T1000 (cell line): ENCODE data around the gene IGSF21.
"Not testable (repeated sequence)": the region's sequence is repeated elsewhere in the genome, so short reads cannot be mapped to it uniquely, and the experiment has no call there.

Experiments
- DNase-seq: peaks from one replicate; lab custom pipeline; 2025; ENCODE audit warnings: mixed read lengths; lab: John Stamatoyannopoulos, UW

Gene IGSF21

DNA sequence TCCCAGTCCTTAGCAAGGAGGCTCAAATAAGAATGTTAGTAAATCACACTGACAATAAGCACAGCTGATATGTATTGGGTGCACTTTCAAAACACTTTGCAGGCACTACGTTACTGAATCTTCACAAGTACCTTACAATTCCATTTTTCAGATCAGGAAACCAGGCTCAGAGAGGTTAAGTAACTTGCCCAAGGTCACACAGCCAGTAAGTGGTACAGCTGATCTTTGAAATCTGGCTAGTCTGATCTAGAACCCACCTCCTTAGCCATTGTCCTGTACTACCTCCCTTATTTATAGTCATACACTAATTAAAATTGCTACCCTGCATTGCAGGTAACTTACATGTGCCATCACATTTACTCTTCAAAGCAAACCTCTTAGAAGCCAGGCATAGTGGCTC, 251.0 kb downstream of the IGSF21 start:
- no peak for DNase-seq

DNA sequence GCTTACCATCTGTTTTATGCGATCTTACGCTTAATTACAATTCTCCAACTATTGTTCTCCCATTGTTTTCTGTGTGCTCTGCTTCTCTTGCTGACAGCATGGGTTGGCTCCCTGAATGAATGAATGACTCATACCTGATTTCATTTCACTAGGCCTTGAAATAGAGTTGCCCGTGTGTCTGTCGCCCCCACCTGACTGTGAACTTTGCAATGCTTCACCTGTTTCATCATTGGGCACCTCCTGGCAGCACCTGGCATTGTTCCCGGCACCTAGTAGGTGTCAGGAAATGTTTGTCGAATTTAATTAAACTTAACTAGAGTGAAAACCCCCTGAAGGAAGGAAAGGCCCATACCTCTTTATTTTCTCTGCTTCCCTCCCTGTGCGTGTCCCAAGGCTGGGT, 252.7 kb downstream of the IGSF21 start:
- no peak for DNase-seq

DNA sequence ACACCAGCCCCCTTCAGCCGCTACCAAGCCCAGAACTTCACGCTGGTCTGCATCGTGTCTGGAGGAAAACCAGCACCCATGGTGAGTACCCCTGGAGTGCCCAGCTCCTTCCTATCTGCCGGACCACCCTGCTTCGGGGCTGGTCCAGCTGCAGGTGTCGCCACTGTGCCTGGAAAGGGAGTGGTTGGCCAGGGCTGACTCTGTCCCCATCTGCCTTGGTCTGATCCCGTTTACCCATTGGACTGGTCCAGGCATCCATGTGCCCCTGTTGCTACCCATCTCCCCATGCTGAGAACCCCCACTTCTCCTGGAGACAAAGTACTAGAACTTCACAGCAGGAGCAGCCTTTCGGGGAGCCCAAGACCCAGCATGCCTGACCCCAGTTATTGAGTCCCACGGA, 254.6 kb downstream of the IGSF21 start:
- no peak for DNase-seq

DNA sequence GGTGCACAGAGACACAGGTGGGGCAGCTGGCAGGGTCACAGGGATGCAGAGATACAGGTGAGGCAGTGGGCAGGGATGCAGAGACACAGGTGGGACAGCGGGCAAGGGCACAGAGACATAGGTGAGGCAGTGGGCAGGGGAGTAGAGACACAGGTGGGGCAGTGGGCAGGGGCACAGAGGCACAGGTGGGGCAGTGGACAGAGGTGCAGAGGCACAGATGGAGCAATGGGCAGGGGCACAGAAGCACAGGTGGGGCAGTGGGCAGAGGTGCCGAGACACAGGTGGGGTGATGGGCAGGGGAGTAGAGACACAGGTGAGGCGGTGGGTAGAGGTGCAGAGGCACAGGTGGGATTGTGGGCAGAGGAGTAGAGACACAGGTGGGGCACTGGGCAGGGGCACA, 255.8 kb downstream of the IGSF21 start:
- DNase-seq: no peak

DNA sequence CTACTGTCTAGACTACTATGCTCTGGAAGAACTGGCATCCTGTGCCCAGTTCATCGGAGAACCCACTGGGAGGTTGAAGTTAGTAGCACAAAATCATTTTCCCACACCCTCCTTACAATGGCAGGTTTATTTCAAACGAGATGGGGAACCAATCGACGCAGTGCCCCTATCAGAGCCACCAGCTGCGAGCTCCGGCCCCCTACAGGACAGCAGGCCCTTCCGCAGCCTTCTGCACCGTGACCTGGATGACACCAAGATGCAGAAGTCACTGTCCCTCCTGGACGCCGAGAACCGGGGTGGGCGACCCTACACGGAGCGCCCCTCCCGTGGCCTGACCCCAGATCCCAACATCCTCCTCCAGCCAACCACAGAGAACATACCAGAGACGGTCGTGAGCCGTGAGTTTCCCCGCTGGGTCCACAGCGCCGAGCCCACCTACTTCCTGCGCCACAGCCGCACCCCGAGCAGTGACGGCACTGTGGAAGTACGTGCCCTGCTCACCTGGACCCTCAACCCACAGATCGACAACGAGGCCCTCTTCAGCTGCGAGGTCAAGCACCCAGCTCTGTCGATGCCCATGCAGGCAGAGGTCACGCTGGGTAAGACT, 257.6 kb downstream of the IGSF21 start:
- DNase-seq: no peak

DNA sequence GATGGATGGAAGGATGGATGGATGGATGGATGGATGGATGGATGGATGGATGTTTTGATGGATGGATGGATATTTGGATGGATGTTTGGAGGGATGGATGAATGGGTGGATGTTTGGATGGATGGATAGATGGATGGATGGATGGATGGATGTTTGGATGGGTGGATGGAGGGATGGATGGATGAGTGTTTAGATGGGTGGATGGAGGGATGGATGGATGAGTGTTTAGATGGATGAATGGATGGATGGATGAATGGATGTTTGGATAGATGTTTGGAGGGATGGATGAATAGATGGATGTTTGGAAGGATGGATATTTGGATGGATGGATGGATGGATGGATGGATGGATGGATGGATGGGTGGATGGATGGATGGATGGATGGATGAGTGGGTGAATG, 264.9 kb downstream of the IGSF21 start:
- DNase-seq: not testable (repeated sequence)

DNA sequence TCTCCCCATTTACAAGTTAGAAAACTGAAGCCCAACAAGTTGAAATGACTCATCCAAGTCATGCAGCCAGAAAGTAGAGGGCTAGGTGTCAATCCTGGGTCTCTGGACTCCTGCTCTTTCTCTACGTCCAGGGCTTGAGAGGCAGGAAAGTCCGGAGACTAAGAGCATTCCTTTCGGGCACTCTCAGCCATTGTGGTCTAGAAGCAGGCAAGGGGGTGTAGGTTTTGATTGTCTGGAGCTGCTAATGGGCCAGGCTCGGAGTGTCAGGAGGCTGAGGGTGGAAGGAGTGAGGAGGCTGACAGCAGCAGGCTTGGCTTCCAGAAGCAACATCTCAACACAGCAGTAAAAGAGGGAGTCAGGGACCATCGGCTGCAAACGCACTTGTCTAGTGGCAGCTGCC, 265.6 kb downstream of the IGSF21 start:
- DNase-seq: no peak

DNA sequence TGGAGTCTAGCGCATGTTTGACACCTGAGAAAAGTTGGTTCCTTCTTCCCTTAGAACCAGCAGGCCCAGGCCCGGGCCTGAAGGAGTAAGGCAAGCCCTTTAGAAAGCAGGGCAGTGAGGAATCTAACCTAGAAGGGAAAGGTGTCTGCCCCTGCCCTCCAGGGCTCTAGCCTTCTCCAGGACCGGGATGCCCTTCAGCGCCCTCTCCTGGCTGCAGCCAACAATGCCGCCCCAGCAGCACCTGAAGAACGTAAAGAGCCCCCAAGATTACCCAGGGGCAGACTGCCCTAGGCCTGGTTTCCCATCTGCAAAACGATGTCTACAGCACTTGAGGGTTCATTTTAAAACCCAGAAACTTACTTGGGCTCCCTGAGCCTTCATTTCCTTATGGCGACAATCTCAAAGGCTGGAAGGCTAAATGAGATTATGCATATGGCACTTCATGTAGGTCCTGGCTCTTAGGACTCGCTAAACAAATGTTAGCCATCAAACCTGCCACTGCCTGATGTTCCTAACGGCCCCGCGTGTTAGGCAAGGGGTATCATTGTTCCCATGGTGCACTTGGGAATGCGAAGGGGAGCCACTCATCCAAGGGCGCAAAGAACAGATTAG, 266.4 kb downstream of the IGSF21 start:
- no peak for DNase-seq

DNA sequence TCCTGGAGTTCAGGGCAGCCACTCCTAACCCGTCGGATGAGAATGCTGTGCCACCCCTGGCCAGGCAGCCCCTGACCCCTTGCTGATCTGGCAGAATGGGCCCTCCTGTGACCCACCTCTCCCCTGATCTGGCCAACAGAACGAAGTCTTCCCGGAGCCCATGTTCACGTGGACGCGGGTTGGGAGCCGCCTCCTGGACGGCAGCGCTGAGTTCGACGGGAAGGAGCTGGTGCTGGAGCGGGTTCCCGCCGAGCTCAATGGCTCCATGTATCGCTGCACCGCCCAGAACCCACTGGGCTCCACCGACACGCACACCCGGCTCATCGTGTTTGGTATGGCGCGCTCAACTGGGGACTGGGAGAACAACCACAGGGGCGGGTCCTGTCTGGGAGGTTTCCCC, 269.1 kb downstream of the IGSF21 start:
- DNase-seq: no peak

DNA sequence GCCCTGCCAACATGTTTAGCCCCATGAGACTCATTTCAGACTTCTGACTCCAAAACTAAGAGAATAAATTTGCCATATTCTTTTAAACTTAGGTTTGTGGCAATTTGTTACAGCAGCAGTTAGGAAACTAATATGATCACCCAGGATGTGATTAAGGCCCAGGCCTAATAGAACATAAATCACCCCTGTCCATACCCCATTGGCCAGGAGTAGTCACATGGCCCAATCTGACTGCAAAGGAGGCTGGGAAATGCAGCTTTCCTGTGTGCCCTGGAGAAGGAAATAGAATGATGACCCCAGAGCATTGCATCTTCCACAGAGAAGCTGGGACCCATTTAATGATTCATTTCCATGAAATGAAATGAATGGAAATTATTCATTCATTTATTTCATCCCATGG, 272.7 kb downstream of the IGSF21 start:
- no peak for DNase-seq

DNA sequence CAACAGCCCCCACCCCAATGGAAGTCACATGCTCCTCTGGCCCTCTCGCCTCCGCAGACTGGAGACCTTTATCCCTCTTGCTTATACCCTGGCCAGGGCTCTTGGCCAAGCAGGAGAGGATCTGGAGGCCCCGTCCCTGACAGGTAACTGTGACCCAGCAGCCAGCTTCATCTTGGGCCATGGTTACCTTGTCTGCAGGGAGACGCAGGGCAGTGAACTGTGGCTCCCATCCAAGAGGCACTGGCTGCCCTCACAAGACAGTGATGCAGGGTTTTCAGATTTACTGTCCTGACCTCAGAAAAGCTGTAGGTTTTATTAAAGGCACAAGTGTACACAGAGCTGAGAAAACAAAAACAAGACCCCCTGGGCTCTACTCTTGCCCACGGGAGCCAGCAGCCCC, 276.5 kb downstream of the IGSF21 start:
- DNase-seq: no peak

DNA sequence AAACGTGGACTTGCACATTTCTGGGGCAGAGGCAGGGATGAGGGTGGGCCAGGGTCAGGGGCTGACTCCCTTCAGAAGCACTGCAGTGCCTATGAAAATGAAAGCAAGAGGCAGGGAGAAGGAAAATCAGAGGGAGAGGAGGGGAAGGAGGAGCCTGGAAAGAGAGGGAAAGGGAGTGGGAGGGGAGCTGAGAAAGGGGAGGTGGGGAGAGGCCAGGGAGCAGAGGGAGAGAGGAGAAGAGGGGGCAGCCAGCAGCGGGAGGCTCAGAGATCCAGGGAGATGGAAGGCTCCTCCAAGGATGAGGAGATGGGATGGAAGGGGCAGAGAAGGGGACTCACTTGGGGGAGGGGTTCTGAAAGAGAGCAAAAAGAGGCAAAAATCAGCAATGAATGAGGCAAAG, 276.9 kb downstream of the IGSF21 start:
- no peak for DNase-seq

DNA sequence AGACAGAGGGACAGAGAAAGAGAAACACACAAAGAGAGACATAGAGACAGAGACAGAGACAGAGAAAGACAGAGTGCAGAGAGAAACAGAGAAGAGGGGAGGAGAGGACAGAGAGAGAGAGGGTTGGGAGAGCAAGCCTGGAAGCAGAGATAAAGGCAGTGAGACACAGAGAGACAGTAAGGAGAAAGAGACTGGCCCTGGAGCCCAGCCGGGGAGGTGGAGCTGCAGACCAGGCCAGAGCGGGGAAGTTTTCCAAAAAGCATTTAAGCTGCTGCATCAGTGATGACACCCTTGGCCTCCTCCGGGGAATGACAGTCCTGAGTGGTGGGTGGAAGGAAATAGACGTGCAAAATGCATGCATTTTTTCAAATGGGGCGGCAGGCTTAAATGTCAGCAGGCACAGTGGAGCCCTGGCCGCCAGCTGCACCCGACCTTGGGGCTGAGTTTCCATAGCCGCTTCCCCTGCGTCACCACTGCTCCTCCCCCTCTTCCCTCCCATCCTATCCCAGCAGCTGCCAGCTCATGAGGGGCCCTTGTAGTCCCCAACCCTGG, 277.7 kb downstream of the IGSF21 start:
- no peak for DNase-seq

DNA sequence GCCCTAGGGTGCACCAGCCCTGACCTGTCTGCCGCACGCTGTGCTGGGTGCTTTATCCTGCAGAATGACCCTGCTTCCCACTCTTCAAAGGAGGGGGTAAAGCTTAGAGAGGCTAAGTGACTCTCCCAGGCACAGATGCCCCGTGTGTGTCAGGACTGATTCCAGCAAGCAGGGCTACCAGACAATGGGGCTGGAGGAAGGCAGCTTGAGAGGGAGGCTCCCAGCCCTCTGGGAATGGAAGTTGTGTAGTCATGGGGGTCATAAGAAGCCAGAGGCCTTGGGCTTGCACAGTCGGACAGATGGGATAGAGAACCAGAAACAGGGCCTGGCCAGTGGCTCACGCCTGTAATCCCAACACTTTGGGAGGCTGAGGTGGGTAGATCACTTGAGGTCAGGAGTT, 279.0 kb downstream of the IGSF21 start:
- no peak for DNase-seq

DNA sequence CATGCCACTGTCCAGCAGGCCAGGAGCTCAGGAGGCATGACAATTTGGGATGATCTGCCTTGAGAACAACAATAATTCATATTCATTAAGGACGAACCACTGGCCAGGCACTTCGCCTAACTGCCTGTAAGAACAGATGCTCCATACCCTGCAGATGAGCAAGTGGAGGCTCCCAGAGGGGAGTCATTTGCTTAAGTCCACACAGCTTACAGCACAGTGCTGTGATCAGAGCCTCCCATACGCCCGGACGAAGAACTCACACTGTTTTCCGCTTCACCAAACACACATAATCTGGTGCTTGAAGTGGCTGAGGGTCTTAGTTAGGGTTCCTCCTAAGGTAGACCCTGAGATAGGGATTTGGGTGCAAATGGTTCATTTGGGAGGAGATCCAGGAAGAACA, 279.7 kb downstream of the IGSF21 start:
- no peak for DNase-seq

DNA sequence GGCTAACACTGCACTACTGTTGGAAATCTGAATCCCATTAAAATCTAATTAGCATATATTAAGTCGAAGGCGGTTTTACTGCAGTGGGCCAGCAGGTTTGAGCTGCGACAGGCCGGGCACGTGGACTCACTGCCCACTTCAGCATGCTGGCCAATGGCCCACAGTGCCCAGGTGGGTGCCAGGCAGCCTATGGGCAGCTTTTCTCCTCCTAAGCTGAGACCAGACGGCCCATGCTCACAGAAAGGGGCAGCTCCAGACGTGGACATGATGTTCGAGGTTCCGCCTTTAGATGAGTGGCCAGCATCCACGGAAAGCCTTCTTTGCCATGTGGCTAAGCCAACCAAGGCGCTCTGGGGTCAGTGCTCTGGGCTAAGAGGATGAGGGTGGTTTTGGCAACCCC, 283.4 kb downstream of the IGSF21 start:
- DNase-seq: no peak

DNA sequence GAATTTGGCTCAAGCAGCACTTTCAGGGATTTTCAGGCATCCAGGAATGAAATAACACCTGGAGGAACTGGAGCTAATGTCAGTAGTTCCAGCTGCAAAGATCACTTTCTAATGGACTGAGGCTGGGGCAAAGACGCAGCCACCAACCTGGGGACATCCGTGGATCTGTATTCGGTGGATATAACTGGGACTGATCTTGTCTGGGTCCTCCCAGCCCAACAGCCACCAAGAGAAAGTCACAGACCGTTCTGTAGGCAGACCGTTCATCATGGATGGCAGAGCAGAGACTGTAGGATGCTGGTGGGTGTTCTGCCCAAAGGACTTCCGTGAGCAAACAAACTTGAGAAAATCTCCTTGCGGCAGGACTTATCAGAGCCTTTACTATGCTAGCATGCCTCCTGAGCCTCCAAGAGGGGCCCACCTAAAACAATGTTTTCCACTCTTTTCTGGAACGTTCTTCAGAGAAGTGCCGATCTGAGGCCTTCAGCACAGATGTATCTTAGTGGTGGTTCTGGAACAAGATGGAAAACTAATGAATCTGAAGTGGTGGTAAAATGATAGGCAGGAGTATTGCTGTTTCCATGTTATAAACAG, 287.1 kb downstream of the IGSF21 start:
- no peak for DNase-seq

DNA sequence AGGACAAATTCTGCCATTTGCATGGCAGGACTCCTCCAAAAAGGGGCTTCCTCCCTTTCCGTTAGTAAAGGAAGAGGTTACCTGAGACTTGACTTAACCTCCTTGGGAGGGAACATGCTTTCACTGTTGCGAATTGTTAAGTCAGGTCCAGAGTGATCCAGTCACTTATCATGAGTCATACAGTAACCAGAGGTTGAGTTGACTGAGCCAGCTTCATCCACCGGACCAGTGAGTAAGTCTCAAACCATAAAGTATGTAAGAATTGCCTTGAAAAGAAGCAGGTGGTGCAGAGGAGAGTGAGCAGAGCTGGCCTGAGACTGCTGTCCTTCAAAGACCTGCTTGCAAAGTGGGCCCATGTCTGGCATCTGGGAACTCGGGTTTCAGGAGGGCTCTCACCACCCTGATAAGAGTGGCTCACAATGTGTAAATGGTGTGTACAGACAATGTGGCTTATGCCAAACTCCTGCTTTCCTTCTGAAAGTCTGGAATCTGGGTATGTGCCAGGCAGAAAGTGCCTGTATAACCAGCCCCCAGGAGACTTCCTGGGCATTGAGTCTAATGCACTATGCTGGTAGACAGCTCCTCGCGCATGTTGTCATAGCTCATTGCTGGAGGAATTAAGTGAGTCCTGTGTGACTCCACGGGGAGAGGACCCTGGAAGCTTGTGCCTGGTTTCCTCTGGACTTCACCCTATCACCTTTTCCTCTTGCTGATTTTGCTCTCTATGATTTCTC, 288.8 kb downstream of the IGSF21 start:
- DNase-seq: no peak

DNA sequence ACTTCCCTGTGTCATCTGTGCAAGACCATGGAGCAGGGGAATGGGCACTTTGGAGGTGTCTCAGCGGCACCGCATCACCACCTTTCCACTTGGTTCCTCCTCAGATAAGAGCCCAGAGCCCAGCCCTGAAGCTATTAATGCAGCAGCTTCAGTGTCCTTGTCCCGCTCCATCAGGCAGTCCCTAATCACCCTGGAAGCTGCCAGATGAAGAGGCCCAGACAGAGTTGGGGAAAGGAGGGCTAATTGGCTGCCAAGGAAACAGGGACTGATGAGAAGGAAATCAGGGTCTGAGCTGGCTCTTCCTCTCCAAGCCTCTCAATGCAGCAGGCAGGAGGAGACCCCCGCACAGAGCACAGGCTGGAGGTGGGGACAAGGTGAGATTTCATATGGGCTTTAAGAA, 290.0 kb downstream of the IGSF21 start:
- no peak for DNase-seq

DNA sequence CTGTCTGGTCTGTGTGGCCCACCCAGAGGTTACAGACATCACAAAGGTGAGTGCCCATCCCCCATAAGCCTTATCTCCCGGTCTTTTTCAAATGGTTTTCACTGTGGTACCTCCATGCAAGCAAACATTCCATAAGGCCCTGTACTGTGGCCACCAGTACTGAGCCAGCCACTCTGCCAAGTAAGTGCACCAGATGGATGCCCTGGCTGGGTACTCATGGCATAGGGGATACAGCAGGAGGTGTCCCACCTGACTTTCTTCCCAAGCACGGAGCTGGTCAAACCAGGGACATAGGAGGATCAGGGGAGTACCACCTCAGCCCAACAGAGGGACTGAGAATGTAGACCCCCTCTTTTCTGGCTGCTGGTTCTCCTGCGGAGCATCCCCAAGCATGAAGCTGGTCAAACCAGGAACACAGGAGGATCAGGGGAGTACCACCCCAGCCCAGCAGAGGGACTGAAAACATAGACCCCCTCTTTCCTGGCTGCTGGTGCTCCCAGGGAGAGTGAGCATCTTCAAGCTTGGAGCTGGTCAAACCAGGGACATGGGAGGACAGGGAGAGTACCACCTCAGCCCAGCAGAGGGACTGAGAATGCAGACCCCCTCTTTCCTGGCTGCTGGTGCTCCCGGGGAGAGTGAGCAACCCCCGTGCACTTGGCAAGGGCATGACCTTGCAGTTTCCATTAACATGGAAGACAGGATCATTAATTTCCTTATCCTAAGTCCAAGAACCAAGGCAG, 291.4 kb downstream of the IGSF21 start:
- DNase-seq: no peak

DNA sequence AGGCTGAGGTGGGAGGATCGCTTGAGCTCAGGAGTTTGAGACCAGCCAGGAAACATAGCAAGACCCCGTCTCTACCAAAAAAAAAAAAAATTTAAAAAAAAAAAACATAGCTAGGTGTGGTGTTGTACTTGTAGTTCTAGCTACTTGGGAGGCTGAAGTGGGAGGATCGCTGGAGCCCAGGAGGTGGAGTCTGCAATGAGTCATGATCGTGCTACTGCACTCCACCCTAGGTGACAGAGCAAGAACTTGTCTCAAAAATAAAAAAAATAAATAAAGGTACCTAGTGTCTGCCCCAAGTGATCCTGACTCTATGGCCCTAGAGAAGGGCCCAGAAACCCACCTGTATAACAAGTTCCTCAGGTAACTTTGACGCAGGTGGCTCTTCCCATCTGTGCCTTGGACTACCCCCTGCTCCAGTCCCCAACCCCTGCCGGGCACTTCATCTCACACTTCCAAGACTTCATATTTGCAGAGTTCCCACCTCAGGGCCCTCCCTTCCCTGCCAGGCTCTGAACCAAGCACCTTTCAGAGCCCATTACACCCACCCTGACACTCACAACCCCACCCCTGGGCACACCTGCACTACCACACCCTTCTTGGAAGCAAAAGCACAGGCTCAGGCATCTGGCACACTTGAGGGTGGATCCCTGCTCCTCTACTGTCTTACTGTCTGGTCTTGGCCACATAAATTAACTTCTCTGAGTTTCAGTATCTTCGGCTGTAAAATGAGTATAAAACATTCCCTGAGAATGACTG, 292.9 kb downstream of the IGSF21 start:
- DNase-seq: no peak

DNA sequence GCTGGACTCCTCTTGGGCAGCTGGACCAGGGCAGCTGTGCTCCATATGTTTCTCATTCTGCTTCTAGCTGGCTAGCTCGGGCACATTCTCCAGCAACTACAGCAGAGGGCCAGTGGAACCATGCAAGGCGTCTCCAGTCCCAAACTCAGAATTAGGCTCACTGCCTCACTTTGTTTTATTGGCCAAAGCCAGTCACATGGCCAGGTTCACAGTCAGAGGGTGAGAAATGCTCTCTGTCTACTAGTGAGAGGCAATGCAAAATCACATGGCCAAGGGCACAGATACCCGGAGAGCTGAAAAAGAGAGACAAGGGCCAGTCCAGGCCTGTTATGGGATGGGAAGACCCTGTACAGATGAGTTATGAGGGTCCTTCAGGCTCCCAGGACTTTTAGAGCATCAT, 294.3 kb downstream of the IGSF21 start:
- DNase-seq: no peak
